ENCODE measurements around the gene ABCD2.

GRCh38 chr12:39586816-39587215, 32.8 kb downstream of the ABCD2 start:
- TF ChIP-seq, protein P1, sequence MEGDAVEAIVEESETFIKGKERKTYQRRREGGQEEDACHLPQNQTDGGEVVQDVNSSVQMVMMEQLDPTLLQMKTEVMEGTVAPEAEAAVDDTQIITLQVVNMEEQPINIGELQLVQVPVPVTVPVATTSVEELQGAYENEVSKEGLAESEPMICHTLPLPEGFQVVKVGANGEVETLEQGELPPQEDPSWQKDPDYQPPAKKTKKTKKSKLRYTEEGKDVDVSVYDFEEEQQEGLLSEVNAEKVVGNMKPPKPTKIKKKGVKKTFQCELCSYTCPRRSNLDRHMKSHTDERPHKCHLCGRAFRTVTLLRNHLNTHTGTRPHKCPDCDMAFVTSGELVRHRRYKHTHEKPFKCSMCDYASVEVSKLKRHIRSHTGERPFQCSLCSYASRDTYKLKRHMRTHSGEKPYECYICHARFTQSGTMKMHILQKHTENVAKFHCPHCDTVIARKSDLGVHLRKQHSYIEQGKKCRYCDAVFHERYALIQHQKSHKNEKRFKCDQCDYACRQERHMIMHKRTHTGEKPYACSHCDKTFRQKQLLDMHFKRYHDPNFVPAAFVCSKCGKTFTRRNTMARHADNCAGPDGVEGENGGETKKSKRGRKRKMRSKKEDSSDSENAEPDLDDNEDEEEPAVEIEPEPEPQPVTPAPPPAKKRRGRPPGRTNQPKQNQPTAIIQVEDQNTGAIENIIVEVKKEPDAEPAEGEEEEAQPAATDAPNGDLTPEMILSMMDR (IDR thresholded peaks at IDR 0.05) = no peak
- TF ChIP-seq POLR2A (IDR thresholded peaks at IDR 0.05) = no peak

Measured in body of pancreas (tissue), 4 donors.